ENCODE data around the gene ASB16.

DNA sequence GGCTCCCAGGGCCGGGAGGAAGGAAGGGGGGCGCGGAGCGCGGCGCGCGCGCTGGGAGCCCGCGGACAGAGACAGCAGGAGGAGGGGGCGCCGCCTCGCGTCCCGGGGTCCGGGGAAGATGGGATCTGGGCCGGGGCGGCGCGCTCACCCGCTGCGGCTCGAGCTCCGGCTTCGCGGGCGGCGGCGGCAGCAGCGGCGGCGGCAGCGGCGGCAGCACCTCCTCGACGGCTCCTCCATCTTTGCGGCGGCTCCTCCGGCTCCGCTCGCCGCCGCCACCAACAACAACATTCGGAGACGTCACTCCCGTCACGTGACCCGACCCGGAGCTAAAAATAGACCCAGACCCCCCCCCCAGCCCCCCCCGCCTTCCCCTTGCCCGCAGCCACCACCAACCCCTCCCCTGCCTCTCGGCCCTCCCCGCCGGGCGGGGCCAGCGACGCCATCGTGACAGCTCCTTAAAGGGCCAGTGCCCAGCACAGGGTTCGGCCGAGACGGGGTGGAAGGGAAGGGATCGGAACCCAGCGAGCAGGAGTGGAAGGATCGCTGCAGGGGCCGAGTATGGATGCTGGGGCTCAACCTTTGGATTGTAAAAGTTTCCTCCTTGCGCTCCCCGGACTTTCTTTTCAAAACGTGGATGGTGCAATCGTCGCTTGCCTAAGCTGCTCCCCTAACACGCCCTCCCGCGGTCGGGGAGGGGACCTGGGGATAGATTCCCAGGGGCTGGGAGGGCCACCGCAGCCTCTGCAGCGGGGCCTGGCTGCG, 47.0 kb upstream of the ASB16 start, which contains the start of gene HDAC5:
- TF ChIP-seq SNAI2 (CRISPR knock-in tag; IDR thresholded peaks at IDR 0.05) (no peak), ARNTL (CRISPR knock-in tag; IDR thresholded peaks at IDR 0.05; ENCODE audit: borderline replicate concordance, low read depth) (no peak), ZNF8 (CRISPR knock-in tag; IDR thresholded peaks at IDR 0.05) (no peak), TCF4 (CRISPR knock-in tag; IDR thresholded peaks at IDR 0.05; ENCODE audit: borderline replicate concordance) (no peak), OSR1 (CRISPR knock-in tag; IDR thresholded peaks at IDR 0.05) (no peak), ESRRG (CRISPR knock-in tag; IDR thresholded peaks at IDR 0.05) (no peak), PPARA (CRISPR knock-in tag; IDR thresholded peaks at IDR 0.05; ENCODE audit: borderline replicate concordance) (no peak), ZFP3 (CRISPR knock-in tag; IDR thresholded peaks at IDR 0.05) (no peak), GLIS3 (CRISPR knock-in tag; IDR thresholded peaks at IDR 0.05) (no peak), ZFP30 (CRISPR knock-in tag; IDR thresholded peaks at IDR 0.05) (no peak)
- TF ChIP-seq, protein P1, sequence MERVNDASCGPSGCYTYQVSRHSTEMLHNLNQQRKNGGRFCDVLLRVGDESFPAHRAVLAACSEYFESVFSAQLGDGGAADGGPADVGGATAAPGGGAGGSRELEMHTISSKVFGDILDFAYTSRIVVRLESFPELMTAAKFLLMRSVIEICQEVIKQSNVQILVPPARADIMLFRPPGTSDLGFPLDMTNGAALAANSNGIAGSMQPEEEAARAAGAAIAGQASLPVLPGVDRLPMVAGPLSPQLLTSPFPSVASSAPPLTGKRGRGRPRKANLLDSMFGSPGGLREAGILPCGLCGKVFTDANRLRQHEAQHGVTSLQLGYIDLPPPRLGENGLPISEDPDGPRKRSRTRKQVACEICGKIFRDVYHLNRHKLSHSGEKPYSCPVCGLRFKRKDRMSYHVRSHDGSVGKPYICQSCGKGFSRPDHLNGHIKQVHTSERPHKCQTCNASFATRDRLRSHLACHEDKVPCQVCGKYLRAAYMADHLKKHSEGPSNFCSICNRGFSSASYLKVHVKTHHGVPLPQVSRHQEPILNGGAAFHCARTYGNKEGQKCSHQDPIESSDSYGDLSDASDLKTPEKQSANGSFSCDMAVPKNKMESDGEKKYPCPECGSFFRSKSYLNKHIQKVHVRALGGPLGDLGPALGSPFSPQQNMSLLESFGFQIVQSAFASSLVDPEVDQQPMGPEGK (CRISPR knock-in tag; IDR thresholded peaks at IDR 0.05; ENCODE audit: borderline replicate concordance), result peak; percentile 45; the same call in 1 of the 2 replicates
- TF ChIP-seq, protein P2, sequence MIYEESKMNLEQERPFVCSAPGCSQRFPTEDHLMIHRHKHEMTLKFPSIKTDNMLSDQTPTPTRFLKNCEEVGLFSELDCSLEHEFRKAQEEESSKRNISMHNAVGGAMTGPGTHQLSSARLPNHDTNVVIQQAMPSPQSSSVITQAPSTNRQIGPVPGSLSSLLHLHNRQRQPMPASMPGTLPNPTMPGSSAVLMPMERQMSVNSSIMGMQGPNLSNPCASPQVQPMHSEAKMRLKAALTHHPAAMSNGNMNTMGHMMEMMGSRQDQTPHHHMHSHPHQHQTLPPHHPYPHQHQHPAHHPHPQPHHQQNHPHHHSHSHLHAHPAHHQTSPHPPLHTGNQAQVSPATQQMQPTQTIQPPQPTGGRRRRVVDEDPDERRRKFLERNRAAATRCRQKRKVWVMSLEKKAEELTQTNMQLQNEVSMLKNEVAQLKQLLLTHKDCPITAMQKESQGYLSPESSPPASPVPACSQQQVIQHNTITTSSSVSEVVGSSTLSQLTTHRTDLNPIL (CRISPR knock-in tag; IDR thresholded peaks at IDR 0.05; ENCODE audit: low read depth), result no peak
- TF ChIP-seq, protein P3, sequence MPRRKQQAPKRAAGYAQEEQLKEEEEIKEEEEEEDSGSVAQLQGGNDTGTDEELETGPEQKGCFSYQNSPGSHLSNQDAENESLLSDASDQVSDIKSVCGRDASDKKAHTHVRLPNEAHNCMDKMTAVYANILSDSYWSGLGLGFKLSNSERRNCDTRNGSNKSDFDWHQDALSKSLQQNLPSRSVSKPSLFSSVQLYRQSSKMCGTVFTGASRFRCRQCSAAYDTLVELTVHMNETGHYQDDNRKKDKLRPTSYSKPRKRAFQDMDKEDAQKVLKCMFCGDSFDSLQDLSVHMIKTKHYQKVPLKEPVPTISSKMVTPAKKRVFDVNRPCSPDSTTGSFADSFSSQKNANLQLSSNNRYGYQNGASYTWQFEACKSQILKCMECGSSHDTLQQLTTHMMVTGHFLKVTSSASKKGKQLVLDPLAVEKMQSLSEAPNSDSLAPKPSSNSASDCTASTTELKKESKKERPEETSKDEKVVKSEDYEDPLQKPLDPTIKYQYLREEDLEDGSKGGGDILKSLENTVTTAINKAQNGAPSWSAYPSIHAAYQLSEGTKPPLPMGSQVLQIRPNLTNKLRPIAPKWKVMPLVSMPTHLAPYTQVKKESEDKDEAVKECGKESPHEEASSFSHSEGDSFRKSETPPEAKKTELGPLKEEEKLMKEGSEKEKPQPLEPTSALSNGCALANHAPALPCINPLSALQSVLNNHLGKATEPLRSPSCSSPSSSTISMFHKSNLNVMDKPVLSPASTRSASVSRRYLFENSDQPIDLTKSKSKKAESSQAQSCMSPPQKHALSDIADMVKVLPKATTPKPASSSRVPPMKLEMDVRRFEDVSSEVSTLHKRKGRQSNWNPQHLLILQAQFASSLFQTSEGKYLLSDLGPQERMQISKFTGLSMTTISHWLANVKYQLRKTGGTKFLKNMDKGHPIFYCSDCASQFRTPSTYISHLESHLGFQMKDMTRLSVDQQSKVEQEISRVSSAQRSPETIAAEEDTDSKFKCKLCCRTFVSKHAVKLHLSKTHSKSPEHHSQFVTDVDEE (CRISPR knock-in tag; IDR thresholded peaks at IDR 0.05), result no peak
- TF ChIP-seq, protein P4, sequence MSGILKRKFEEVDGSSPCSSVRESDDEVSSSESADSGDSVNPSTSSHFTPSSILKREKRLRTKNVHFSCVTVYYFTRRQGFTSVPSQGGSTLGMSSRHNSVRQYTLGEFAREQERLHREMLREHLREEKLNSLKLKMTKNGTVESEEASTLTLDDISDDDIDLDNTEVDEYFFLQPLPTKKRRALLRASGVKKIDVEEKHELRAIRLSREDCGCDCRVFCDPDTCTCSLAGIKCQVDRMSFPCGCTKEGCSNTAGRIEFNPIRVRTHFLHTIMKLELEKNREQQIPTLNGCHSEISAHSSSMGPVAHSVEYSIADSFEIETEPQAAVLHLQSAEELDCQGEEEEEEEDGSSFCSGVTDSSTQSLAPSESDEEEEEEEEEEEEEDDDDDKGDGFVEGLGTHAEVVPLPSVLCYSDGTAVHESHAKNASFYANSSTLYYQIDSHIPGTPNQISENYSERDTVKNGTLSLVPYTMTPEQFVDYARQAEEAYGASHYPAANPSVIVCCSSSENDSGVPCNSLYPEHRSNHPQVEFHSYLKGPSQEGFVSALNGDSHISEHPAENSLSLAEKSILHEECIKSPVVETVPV (CRISPR knock-in tag; IDR thresholded peaks at IDR 0.05), result no peak

All from SK-N-SH treated with all-trans-retinoic acid at 6 μM for 48 hours (cell line).